GM18873 (cell line): ENCODE data around the gene NUDCD3.

ENCODE experiments used
- ATAC-seq: cut with Tn5 transposase; IDR thresholded peaks from one replicate; pipeline ENCODE4 v1.9.1; 2021; ENCODE audit warnings: mild to moderate bottlenecking, moderate library complexity, moderate number of reproducible peaks; ENCODE audit not compliant: unreplicated experiment, low FRiP score

Gene NUDCD3

GRCh38 chr7:44387389-44387788 lies 103.1 kb downstream of the NUDCD3 start:
- no peak for ATAC-seq

GRCh38 chr7:44386139-44386913 lies 104.1 kb downstream of the NUDCD3 start:
- no peak for ATAC-seq

GRCh38 chr7:44385434-44386138 lies 104.9 kb downstream of the NUDCD3 start:
- ATAC-seq: no peak

DNA sequence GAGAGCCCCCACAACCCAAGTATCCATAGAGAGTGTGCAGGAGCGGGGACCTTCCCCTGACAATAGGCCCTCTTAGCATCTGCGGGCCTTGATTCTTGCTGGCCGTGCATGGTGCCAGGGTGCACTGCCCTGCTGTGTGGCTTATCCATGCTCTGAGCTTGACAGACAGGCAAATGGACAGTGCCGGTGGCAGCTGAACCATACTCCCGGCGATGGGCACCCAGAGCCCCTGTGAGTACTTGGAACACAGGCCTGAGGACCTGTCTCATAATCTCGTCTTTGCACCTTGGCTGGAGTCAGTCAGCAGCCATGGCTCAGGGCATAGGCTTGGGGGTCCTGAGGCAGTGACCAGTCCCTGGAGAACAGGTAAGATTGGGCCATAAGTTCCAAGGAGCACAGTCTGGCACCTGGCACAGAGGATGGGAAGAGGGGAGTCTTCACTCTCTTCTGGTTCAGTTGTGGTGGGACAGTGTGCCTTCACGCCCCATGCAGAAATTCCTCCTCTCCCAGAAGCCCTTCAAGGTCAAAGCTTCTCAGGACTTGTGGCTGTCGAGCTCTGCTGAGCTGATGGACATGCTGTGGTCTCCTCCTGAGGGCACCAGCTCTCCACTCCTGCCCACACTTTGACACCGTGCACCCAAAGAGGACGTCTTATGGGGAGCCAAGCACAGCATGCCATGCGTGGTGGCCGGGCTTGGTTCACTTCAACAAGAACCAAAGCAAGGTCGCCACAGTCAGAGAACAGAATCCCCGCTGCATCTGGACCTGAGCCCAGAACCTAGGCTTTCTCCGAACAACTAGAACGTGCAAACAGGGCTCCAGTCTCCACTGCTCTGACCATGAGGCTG lies 105.6 kb downstream of the NUDCD3 start:
- ATAC-seq: no peak

GRCh38 chr7:44383566-44383965 lies 106.9 kb downstream of the NUDCD3 start:
- no peak for ATAC-seq

DNA sequence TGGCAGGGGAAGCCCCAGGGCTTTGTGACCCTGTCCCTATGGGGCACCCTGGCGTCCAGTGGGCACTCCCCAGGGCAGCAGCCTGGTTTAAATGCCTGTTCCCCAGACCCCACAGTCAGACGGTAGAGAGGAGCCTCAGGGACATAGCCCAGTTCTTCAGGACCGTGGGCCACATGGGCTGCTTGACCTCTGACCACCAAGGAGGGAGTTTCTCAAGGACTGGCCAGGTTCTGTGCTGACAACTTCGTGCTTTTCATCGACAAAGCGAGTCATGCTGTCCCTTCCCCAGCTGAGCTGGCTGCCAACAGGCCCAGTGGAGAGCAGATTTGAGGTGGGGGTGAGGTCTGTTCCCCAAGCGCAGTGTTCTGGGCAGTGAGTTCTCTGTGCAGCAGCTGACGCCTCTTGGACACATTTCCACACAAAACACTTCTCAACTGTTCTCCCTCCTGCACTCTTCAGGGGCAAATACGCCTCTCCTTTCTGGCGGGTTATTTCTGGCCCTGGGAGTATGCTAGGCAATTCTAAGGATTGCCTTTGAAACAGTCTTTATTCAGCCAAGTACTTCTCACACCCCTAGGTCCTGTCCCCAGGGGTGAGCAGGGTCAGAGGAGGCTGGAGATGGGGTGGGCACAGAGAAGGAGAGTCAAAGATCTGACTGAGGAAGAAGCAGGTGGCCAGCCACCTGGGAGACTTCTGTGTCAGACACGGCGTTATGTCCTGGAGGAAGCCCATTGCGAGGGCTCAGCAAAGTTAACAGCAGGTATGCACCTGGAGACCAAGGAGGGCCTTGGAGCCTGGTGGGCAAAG lies 107.8 kb downstream of the NUDCD3 start:
- ATAC-seq: no peak

- no peak for ATAC-seq
Measured at GRCh38 chr7:44381494-44382220, 108.8 kb downstream of the NUDCD3 start.

- ATAC-seq: no peak
Measured at GRCh38 chr7:44380831-44381493, 109.5 kb downstream of the NUDCD3 start.

DNA sequence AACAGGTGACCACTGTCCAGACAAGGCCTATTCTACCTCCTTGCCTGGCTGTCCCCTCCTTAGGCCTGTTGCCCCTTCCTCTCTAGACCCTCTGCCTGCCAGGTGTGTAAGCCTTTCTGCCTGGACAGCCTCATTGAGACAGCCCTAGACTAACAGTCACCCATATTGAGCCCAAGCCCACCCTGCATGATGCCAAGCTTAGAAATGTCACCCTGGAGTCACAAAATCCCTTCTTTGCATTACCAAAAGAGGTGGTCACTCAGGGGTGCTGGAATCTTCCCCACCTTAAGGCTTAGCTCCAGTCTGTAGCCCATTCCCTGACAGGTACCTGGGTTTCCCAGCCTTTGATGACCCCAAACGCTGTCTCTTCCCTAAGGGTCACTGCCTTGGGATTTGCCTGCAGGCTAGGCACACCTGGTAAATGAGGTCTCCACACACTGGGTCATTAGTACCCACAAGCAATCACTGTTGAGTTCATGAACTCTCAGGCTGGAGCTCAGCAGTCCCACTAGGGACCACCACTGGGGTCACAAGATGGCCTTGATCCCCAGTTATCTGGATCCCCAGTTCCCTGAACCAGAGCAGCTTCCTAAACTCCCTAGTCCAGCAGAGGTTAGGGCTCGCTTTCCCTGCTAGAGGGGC lies 110.1 kb downstream of the NUDCD3 start:
- no peak for ATAC-seq

DNA sequence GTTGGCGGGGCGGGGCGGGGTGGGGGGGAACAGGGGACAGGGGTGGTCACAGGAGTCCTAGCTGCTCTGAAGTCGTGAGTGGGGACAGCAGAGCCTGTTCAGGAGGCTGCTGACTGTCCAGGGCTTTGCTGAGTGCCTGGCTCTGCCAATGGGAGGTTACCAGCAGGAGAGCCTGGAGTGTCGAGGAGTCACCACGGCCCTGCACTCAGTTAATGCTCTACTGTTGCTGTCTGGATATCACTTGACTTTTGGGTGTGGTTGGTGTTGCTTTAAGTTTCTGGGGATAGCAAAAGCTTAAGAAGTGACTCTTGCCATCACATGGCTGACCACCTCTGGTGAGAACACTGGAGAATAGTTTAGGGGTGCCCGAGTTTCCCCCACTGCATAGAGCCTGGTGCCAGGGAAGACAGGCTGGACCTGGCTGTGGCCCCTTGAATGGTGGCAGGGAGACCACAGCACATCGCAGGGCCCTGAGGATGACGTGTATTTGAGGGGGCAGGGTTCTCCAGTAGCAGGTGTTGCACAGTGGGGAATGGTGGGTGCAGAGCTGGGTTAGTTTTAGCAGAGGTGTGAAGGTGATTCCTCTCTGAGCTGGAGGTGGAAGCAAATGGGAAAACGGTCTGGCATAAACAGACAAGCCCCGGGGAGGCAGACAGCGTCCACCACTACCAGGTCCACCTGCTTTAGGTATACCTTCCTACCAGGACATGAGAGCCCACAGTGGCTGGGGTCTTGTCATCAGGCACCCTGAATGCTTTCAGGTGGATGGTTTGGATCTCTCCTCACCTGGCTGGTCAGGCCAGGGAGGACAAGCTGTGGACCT lies 110.9 kb downstream of the NUDCD3 start:
- ATAC-seq: no peak

DNA sequence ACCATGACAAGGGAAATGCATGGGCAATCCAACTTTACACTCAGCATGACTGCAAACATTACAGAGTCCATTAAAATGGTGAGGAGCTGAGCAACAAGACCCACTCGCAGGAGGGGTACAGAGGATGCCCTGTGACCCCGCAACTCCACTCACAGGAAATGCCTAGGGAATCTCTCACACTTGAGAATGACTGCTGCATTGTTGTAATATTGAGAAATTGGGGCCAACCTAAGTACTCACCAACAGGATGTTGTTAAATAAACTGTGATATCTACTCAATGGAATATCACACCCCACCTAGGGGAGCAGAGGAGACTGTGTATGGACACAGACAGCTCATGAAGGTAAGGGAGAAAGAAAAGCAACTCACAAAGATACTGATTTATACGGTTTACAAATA lies 111.7 kb downstream of the NUDCD3 start:
- ATAC-seq: no peak

DNA sequence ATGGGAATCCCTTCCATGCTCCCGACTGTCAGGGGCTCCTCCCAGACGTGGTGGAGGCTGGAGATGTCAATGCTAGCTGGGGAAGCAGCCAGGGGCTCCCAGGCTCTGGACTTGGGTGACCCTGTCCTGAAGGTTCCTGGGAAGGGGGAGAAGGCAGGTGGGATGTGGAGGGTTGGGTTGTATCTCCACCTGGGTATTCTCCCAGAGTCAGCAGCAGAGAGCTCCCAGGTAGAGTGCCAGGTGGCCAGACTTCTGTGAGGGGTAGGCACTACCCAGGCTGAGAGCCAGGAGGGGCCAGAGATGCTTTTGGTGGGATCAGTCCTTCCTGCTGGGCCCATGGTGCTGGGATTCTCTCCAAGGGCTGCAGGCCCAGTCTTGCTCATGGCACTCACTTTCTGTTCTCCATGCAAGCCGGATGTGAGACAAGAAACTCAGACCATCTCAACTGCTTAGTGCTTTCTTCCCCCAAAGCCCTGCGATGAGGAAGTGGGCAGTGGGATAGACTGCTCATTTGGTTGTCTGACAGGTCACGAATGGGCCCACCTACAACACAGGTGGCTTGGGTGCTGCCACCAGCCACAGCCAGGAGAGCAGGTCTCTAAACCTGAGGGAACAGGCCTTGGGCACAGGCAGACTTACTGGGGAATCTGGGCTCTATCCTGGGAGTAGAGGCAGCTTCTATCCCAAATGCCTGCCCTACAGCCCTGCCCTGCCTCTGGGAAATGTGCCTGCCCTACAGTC lies 112.6 kb downstream of the NUDCD3 start:
- peak; percentile 48 for ATAC-seq

DNA sequence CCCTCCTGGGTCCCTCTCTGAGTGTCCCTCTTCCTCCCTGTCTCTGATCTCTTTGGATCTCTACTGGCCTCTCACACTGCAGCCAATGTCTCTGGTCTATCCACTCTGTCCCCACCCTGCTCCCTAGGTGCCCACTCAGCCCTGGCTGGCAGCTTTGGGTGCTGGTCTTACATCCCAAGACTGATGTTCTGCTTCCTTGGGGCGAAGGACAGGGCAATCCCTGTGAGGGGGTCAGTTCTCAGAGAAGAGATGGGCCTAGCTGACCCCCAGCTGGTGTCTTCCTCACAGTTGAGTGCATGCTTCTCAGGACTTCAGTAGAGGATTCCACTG lies 113.4 kb downstream of the NUDCD3 start:
- ATAC-seq: no peak

DNA sequence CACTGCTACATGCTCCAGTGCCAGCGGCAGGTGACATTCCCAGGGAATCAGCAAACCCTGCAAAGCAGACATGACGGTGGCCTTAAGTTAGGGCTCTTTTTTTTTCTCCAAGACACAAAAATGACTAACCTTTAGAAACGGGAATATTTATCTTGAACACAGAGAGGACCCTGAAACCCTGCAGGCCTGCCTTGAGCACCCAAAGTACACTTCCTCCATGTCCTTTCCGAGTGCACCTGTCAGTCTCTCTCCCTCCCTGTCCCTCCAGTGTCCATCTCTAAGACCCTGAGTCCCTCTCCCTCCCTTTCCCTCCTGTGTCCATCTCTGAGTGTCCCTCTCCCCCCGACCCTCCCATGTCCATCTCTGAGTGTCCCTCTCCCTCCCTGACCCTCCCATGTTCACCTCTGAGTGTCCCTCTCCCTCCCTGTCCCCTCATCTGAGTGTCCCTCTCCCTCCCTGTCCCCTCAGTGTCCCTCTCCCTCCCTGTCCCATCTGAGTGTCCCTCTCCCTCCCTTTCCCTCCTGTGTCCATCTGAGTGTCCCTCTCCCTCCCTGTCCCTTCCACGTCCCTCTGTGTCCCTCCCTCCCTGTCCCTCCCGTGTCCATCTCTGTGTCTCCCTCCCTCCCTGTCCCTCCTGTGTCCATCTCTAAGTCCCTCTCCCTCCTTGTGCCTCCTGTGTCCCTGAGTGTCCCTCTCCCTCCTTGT lies 113.9 kb downstream of the NUDCD3 start:
- ATAC-seq: no peak

DNA sequence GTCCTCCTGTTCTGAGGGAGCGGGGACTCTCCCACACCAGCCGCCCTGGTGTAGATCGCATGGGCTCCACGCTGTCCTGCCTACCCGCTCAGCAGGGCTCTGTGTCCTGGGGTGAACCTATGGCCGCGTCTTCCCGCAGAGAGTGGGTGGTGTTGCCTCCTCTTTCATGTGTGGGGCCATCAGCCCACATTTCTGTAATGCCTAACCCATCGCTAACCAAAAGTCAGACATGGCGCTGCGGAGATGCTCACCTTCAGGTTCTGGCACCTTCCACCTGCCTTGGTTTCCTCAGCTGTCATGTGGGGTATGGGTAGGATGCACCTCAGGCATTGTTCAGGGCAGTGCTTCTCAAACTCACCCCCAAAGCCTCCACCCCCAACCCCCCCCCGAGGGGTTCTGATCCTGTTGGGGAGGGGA lies 114.5 kb downstream of the NUDCD3 start:
- ATAC-seq: no peak

GRCh38 chr7:44375236-44375699 lies 115.2 kb downstream of the NUDCD3 start:
- ATAC-seq: no peak
